HG03521 (cell line): ENCODE data around the gene ARID4A.
A peak's percentile ranks its signal among the peaks of the same experiment; 100 is the strongest.
"Not testable (repeated sequence)": the region's sequence is repeated elsewhere in the genome, so short reads cannot be mapped to it uniquely, and the experiment has no call there.

ENCODE experiments used
- ATAC-seq: cut with Tn5 transposase; IDR thresholded peaks from one replicate; pipeline ENCODE4 v1.9.1; 2021; ENCODE audit warnings: mild to moderate bottlenecking, moderate library complexity; ENCODE audit not compliant: unreplicated experiment

Gene ARID4A

GRCh38 chr14:58292187-58292586, 6.2 kb upstream of the ARID4A start:
- ATAC-seq = no peak

GRCh38 chr14:58294201-58294600, 4.2 kb upstream of the ARID4A start:
- no peak for ATAC-seq

- no peak for ATAC-seq
Measured at GRCh38 chr14:58296726-58297125, 1.6 kb upstream of the ARID4A start.

- no peak for ATAC-seq
Measured at GRCh38 chr14:58297412-58297761, 968 bp upstream of the ARID4A start.

GRCh38 chr14:58297762-58298476, 436 bp upstream of the ARID4A start:
- peak; percentile 80 for ATAC-seq

GRCh38 chr14:58299401-58300330, 1.3 kb downstream of the ARID4A start:
- no peak for ATAC-seq

- no peak for ATAC-seq
Measured at GRCh38 chr14:58301416-58301815, 3.1 kb downstream of the ARID4A start.

GRCh38 chr14:58305730-58306129, 7.4 kb downstream of the ARID4A start:
- no peak for ATAC-seq

GRCh38 chr14:58307597-58308316, 9.4 kb downstream of the ARID4A start:
- ATAC-seq = no peak

- ATAC-seq = no peak
Measured at GRCh38 chr14:58309086-58309485, 10.7 kb downstream of the ARID4A start.

GRCh38 chr14:58313699-58314098, 15.3 kb downstream of the ARID4A start:
- no peak for ATAC-seq

GRCh38 chr14:58315606-58316005, 17.3 kb downstream of the ARID4A start:
- ATAC-seq = no peak

- no peak for ATAC-seq
Measured at GRCh38 chr14:58327019-58327418, 28.7 kb downstream of the ARID4A start.

- peak; percentile 86 for ATAC-seq
Measured at GRCh38 chr14:58331111-58331510, 32.8 kb downstream of the ARID4A start.

GRCh38 chr14:58332561-58332960, 34.2 kb downstream of the ARID4A start:
- ATAC-seq = no peak

GRCh38 chr14:58339666-58340065, 41.3 kb downstream of the ARID4A start:
- ATAC-seq = not testable (repeated sequence)

GRCh38 chr14:58341152-58341748, 42.9 kb downstream of the ARID4A start:
- ATAC-seq = no peak

- not testable (repeated sequence) for ATAC-seq
Measured at GRCh38 chr14:58343535-58343934, 45.2 kb downstream of the ARID4A start.

- ATAC-seq = no peak
Measured at GRCh38 chr14:58353516-58354299, 55.4 kb downstream of the ARID4A start.

- ATAC-seq = no peak
Measured at GRCh38 chr14:58354808-58355207, 56.5 kb downstream of the ARID4A start.
